ENCODE results near the gene AGRP. TPM values are rescaled to one million over a fixed set of nuclear protein-coding genes. Genes with fewer than 3 reads are reported as not detected.
A peak's percentile ranks its signal among the peaks of the same experiment; 100 is the strongest.

The AGRP gene
- total RNA-seq, 1 donor from 2014 or later, result not detected

DNA sequence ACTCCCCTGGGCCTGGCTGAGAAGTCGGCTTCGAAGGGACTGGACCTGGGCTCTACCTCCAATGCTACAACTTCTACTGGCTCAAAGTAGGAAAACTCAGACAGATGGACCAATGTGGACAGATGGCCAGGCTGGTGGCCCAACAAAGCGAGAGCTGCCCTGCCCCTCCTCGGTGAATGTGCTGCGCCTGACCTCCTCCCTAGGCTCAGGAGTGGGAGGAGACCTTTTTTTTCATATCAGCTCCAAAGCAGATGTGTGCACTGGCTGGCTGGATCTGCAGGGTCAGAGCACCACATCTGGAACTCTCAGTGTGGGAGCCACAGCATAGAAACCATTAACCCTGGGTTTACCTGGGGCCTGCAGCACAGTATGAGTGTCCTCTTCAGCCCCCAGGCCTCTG, 23.2 kb downstream of the AGRP start:
- H3K27ac Mint-ChIP-seq (ENCODE audit: unreplicated experiment), result peak overlapping the region; percentile 29
- peaks cover 34% of the 10 kb centered on the region for H3K4me1 Mint-ChIP-seq (ENCODE audit: low read depth, unreplicated experiment)
- TF ChIP-seq, protein P1, sequence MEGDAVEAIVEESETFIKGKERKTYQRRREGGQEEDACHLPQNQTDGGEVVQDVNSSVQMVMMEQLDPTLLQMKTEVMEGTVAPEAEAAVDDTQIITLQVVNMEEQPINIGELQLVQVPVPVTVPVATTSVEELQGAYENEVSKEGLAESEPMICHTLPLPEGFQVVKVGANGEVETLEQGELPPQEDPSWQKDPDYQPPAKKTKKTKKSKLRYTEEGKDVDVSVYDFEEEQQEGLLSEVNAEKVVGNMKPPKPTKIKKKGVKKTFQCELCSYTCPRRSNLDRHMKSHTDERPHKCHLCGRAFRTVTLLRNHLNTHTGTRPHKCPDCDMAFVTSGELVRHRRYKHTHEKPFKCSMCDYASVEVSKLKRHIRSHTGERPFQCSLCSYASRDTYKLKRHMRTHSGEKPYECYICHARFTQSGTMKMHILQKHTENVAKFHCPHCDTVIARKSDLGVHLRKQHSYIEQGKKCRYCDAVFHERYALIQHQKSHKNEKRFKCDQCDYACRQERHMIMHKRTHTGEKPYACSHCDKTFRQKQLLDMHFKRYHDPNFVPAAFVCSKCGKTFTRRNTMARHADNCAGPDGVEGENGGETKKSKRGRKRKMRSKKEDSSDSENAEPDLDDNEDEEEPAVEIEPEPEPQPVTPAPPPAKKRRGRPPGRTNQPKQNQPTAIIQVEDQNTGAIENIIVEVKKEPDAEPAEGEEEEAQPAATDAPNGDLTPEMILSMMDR (IDR thresholded peaks at IDR 0.05; ENCODE audit: partially characterized antibody, unreplicated experiment), result no peak
- H3K27me3 Mint-ChIP-seq (ENCODE audit: unreplicated experiment), result peaks cover 3% of the 10 kb centered on the region
- peaks cover 5% of the 10 kb centered on the region for H3K9me3 Mint-ChIP-seq (ENCODE audit: unreplicated experiment)
- no peaks in the 10 kb centered on the region for H3K36me3 Mint-ChIP-seq (ENCODE audit: unreplicated experiment)
- no peak overlapping the region for H3K4me3 Mint-ChIP-seq (ENCODE audit: unreplicated experiment)
- DNase-seq, result no peak

DNA sequence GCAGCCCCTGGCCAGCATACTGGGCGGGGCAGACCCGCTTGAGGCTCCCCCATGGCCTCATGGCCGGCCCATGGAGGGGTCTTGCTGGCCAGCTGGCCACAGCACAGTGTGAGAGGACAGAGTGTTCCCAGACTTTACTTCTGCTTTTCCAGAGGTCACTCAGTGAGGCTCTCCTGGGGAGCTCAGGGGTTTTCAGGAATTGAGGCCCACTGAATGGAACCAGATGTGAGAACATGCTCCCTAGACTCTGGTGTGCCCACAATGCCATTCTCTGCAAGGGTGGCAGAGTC, 23.5 kb downstream of the AGRP start:
- H3K4me3 Mint-ChIP-seq (ENCODE audit: unreplicated experiment), result no peak overlapping the region
- H3K4me1 Mint-ChIP-seq (ENCODE audit: low read depth, unreplicated experiment), result peaks cover 34% of the 10 kb centered on the region
- no peaks in the 10 kb centered on the region for H3K36me3 Mint-ChIP-seq (ENCODE audit: unreplicated experiment)
- no peak for DNase-seq
- TF ChIP-seq, protein P1 (IDR thresholded peaks at IDR 0.05; ENCODE audit: partially characterized antibody, unreplicated experiment), result no peak
- H3K27me3 Mint-ChIP-seq (ENCODE audit: unreplicated experiment), result peaks cover 3% of the 10 kb centered on the region
- peak overlapping the region; percentile 29 for H3K27ac Mint-ChIP-seq (ENCODE audit: unreplicated experiment)
- H3K9me3 Mint-ChIP-seq (ENCODE audit: unreplicated experiment), result peaks cover 5% of the 10 kb centered on the region

DNA sequence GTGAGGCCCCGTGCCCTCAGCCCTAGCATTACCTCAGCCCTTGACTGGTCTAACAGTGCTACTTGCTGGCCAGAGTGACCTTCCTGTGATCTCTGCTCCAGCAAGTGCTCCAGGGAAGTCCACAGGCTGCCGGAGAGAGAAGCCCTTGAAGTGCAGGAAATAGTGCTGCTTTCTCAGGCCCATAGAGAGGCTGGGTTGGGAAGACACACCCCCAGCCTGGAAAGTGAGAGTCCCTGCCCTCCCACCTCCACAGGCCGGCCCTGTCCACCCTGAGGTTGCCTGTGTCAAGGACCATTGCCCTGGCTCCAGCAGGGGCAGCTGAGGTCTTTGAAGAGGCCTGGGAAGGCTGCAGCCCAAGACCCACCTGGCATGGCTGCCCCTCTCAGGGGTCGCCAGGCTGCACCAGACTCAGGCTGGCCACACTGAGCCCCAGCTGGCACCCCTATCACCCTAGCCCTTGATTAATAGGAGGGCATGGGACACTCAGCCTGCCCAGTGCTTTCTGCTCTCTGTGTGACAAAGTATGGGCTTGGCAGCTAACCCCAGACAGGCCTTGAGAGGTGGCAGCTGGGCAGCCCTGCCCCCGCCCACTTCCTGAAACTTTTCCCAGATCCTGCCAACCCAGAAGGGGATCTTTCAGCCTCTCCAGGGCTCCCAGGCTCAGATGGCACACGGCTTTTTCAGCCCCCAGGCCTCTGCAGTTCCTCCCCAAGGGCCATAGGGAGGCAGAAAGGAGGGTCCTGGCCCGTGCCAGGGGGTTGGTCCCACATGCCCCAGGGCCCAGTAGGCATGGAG, 24.1 kb downstream of the AGRP start:
- TF ChIP-seq, protein P1 (IDR thresholded peaks at IDR 0.05; ENCODE audit: partially characterized antibody, unreplicated experiment), result no peak

DNA sequence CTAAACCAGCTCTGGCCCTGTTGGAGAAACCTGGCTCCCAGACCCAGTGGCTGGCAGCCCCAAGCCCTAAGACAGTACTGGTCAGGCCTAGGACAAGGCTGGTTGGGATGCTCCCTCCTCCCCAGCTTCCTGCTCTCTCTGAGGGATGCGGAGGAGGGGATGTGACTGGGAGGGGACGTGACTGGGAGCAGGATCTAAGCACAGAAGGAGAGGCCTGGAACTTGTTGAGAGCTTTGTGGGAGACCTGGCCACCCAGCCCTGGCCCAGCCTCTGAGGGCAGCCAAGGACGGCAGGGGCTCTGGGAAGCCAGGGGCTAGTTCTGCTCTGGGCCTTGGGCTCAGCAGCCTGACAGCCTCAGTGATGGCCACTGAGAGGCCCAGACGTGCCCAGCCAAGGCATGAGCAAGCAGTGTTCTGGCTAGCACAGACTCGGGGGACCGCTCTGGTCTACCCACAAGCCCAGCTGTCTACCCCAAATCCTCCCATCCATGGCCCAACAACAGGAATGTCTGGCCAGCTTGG, 25.2 kb downstream of the AGRP start:
- DNase-seq, result no peak
- H3K4me3 Mint-ChIP-seq (ENCODE audit: unreplicated experiment), result no peak overlapping the region
- H3K4me1 Mint-ChIP-seq (ENCODE audit: low read depth, unreplicated experiment), result peaks cover 32% of the 10 kb centered on the region
- H3K9me3 Mint-ChIP-seq (ENCODE audit: unreplicated experiment), result peaks cover 5% of the 10 kb centered on the region
- TF ChIP-seq, protein P1 (IDR thresholded peaks at IDR 0.05; ENCODE audit: partially characterized antibody, unreplicated experiment), result no peak
- H3K36me3 Mint-ChIP-seq (ENCODE audit: unreplicated experiment), result no peaks in the 10 kb centered on the region
- peaks cover 3% of the 10 kb centered on the region for H3K27me3 Mint-ChIP-seq (ENCODE audit: unreplicated experiment)
- no peak overlapping the region for H3K27ac Mint-ChIP-seq (ENCODE audit: unreplicated experiment)

More for the DNA sequence above, 24.1 kb downstream of the AGRP start:
- Mint-ChIP-seq H3K4me3 (ENCODE audit: unreplicated experiment) (no peak overlapping the region), H3K9me3 (ENCODE audit: unreplicated experiment) (peaks cover 5% of the 10 kb centered on the region), H3K4me1 (ENCODE audit: low read depth, unreplicated experiment) (peaks cover 34% of the 10 kb centered on the region), H3K36me3 (ENCODE audit: unreplicated experiment) (no peaks in the 10 kb centered on the region), H3K27ac (ENCODE audit: unreplicated experiment) (no peak overlapping the region), H3K27me3 (ENCODE audit: unreplicated experiment) (peaks cover 3% of the 10 kb centered on the region)
- no peak for DNase-seq

DNA sequence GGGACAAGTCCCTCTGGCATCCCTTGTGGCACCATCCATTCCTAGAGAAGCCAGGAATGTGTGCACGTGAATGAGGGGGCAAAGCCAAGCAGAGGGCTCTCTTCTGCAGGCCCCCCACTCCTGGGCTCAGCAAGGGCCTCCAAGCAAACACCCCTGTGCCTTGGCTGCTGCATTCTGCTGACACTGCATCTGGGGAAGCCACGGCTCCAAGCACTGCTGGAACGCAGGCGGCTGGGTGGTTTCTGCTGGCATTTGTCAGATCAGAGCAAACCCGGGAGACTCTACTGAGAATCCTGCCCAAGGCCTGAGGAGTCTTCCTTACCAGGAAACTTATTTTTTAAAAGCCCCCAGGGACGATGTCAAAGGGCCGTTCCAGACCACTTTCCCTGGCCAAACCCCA, 25.7 kb downstream of the AGRP start:
- Mint-ChIP-seq H3K27me3 (ENCODE audit: unreplicated experiment) (peaks cover 3% of the 10 kb centered on the region), H3K36me3 (ENCODE audit: unreplicated experiment) (no peaks in the 10 kb centered on the region), H3K27ac (ENCODE audit: unreplicated experiment) (no peak overlapping the region), H3K4me1 (ENCODE audit: low read depth, unreplicated experiment) (peaks cover 32% of the 10 kb centered on the region), H3K9me3 (ENCODE audit: unreplicated experiment) (peaks cover 5% of the 10 kb centered on the region), H3K4me3 (ENCODE audit: unreplicated experiment) (no peak overlapping the region)
- peak; percentile 32 for DNase-seq
- TF ChIP-seq, protein P1 (IDR thresholded peaks at IDR 0.05; ENCODE audit: partially characterized antibody, unreplicated experiment), result no peak
